IMR-90 (cell line): Measurements from ENCODE around the gene CNDP2.

Source experiments
- BHLHE40 ChIP-seq: fragments of 150-350 bp; IDR thresholded peaks from 2 replicates; pipeline ENCODE4 v1.6.1; 2016; ENCODE audit warnings: mild to moderate bottlenecking, low read depth, low read length
- CEBPB ChIP-seq: IDR thresholded peaks from 2 replicates; pipeline ENCODE4 v1.6.1; 2012; ENCODE audit warnings: low read depth, low read length, improper control_type of control experiment
- CTCF ChIP-seq: conservative IDR thresholded peaks from 2 replicates; pipeline ENCODE4 v1.5.1; 2012; ENCODE audit warnings: mild to moderate bottlenecking, low read depth, low read length, improper control_type of control experiment
- ELK1 ChIP-seq: fragments of 150-350 bp; IDR thresholded peaks from 2 replicates; pipeline ENCODE4 v1.6.1; 2016; ENCODE audit warnings: low read depth, mild to moderate bottlenecking, low read length, moderate library complexity, borderline replicate concordance
- FOS ChIP-seq: fragments of 150-350 bp; IDR thresholded peaks from 2 replicates; pipeline ENCODE4 v1.6.1; 2016; ENCODE audit warnings: low read depth, low read length
- MAZ ChIP-seq: IDR thresholded peaks from 2 replicates; pipeline ENCODE4 v1.6.1; 2012; ENCODE audit warnings: low read depth, mild to moderate bottlenecking, low read length, improper control_type of control experiment, moderate library complexity, borderline replicate concordance
- NFE2L2 ChIP-seq: fragments of 150-350 bp; IDR thresholded peaks from 2 replicates; pipeline ENCODE4 v1.6.1; 2016; ENCODE audit warnings: low read depth, mild to moderate bottlenecking, low read length
- POLR2A ChIP-seq: IDR thresholded peaks from 2 replicates; pipeline ENCODE4 v1.6.1; 2012; ENCODE audit warnings: mild to moderate bottlenecking, low read depth, low read length
- RAD21 ChIP-seq: IDR thresholded peaks from 2 replicates; pipeline ENCODE4 v1.6.1; 2012; ENCODE audit warnings: low read length, improper control_type of control experiment
- USF2 ChIP-seq: fragments of 150-350 bp; IDR thresholded peaks from 2 replicates; pipeline ENCODE4 v1.6.1; 2017; ENCODE audit warnings: mild to moderate bottlenecking, antibody characterized with exemption, low read length, low read depth

- TF ChIP-seq MAZ = no peak
- no peak for TF ChIP-seq CTCF
- TF ChIP-seq USF2 = no peak
- no peak for TF ChIP-seq POLR2A
- no peak for TF ChIP-seq ELK1
- TF ChIP-seq NFE2L2 = no peak
- TF ChIP-seq FOS = no peak
- TF ChIP-seq RAD21 = no peak
- no peak for TF ChIP-seq CEBPB
- no peak for TF ChIP-seq BHLHE40
Measured at GRCh38 chr18:74463254-74463653, 32.9 kb upstream of the CNDP2 start.
